H9 (cell line): ENCODE results near the gene RNASE8. TPM values are rescaled to one million over a fixed set of nuclear protein-coding genes. Genes with fewer than 3 reads are reported as not detected.

Experiments used
- DNase-seq: peaks from one replicate; pipeline ENCODE4 v3.0.0-alpha.2; 2017
- H2AFZ ChIP-seq: one replicate; pipeline ENCODE4 v1.6.1; 2013; ENCODE audit warnings: mild to moderate bottlenecking, low read length, control low read depth, moderate library complexity
- H2AK5ac ChIP-seq: 2 replicates; pipeline ENCODE4 v1.6.1; 2013; ENCODE audit warnings: low read length, control low read depth, mixed read lengths; ENCODE audit not compliant: insufficient read length
- H2BK120ac ChIP-seq: one replicate; pipeline ENCODE4 v1.6.1; 2013; ENCODE audit warnings: low read depth, mild to moderate bottlenecking, low read length, control low read depth, inconsistent platforms; ENCODE audit not compliant: poor library complexity, severe bottlenecking
- H2BK12ac ChIP-seq: 2 replicates; pipeline ENCODE4 v1.6.1; 2013; ENCODE audit warnings: low read length, control low read depth, mixed read lengths, low read depth; ENCODE audit not compliant: insufficient read length
- H2BK15ac ChIP-seq: 2 replicates; pipeline ENCODE4 v1.6.1; 2013; ENCODE audit warnings: low read depth, low read length, control low read depth
- H2BK20ac ChIP-seq: one replicate; pipeline ENCODE4 v1.6.1; 2013; ENCODE audit warnings: low read depth, mild to moderate bottlenecking, low read length, control low read depth, inconsistent platforms; ENCODE audit not compliant: poor library complexity, severe bottlenecking
- H2BK5ac ChIP-seq: 2 replicates; pipeline ENCODE4 v1.6.1; 2013; ENCODE audit warnings: low read length, control low read depth, mixed read lengths; ENCODE audit not compliant: insufficient read length
- H3K14ac ChIP-seq: 2 replicates; pipeline ENCODE4 v1.6.1; 2013; ENCODE audit warnings: low read length, control low read depth; ENCODE audit not compliant: insufficient read depth
- H3K18ac ChIP-seq: 2 replicates; pipeline ENCODE4 v1.6.1; 2013; ENCODE audit warnings: low read depth, mild to moderate bottlenecking, mixed read lengths, low read length, control low read depth; ENCODE audit not compliant: insufficient read length
- H3K23ac ChIP-seq: 2 replicates; pipeline ENCODE4 v1.6.1; 2013; ENCODE audit warnings: low read length, control low read depth, mixed read lengths, low read depth; ENCODE audit not compliant: insufficient read length
- H3K23me2 ChIP-seq: 2 replicates; pipeline ENCODE4 v1.6.1; 2013; ENCODE audit warnings: low read depth, mild to moderate bottlenecking, mixed read lengths, low read length, control low read depth; ENCODE audit not compliant: insufficient read length, poor library complexity, severe bottlenecking
- H3K27ac ChIP-seq: 2 replicates; pipeline ENCODE4 v1.5.1; 2013; ENCODE audit warnings: low read length, control low read depth, mixed read lengths, low read depth; ENCODE audit not compliant: insufficient read length
- H3K27me3 ChIP-seq: 2 replicates; pipeline ENCODE4 v1.6.1; 2013; ENCODE audit warnings: low read length, control low read depth, inconsistent platforms; ENCODE audit not compliant: insufficient read depth
- H3K4ac ChIP-seq: 2 replicates; pipeline ENCODE4 v1.6.1; 2013; ENCODE audit warnings: low read depth, mild to moderate bottlenecking, control low read depth, inconsistent platforms, low read length, moderate library complexity
- H3K4me1 ChIP-seq: 2 replicates; pipeline ENCODE4 v1.6.1; 2013; ENCODE audit warnings: low read length, control low read depth, inconsistent platforms; ENCODE audit not compliant: insufficient read depth
- H3K4me2 ChIP-seq: 2 replicates; pipeline ENCODE4 v1.6.1; 2013; ENCODE audit warnings: low read length, control low read depth, mixed read lengths; ENCODE audit not compliant: insufficient read length, insufficient read depth
- H3K56ac ChIP-seq: 2 replicates; pipeline ENCODE4 v1.6.1; 2013; ENCODE audit warnings: low read depth, mild to moderate bottlenecking, mixed read lengths, low read length, control low read depth; ENCODE audit not compliant: insufficient read length
- H3K79me1 ChIP-seq: 2 replicates; pipeline ENCODE4 v1.6.1; 2013; ENCODE audit warnings: low read depth, mild to moderate bottlenecking, moderate library complexity, low read length, control low read depth, inconsistent platforms; ENCODE audit not compliant: insufficient read depth, poor library complexity, severe bottlenecking
- H3K79me2 ChIP-seq: 2 replicates; pipeline ENCODE4 v1.6.1; 2013; ENCODE audit warnings: low read length, control low read depth, inconsistent platforms; ENCODE audit not compliant: insufficient read depth
- H3K9ac ChIP-seq: 2 replicates; pipeline ENCODE4 v1.6.1; 2013; ENCODE audit warnings: low read length, control low read depth, mixed read lengths; ENCODE audit not compliant: insufficient read length; ENCODE audit errors: extremely low read depth
- H3K9me3 ChIP-seq: one replicate; pipeline ENCODE4 v1.6.1; 2013; ENCODE audit warnings: low read depth, low read length, inconsistent platforms; ENCODE audit not compliant: control insufficient read depth
- H3T11ph ChIP-seq: one replicate; pipeline ENCODE4 v1.6.1; 2013; ENCODE audit warnings: mild to moderate bottlenecking, low read length, control low read depth, inconsistent platforms
- H4K20me1 ChIP-seq: one replicate; pipeline ENCODE4 v1.6.1; 2013; ENCODE audit not compliant: control insufficient read depth, insufficient read length, insufficient read depth
- H4K5ac ChIP-seq: 2 replicates; pipeline ENCODE4 v1.6.1; 2013; ENCODE audit warnings: low read depth, mild to moderate bottlenecking, mixed read lengths, low read length, control low read depth; ENCODE audit not compliant: insufficient read length
- H4K8ac ChIP-seq: replicated peaks from 2 replicates; pipeline ENCODE4 v1.6.1; 2013; ENCODE audit warnings: low read length, control low read depth, mixed read lengths, low read depth; ENCODE audit not compliant: insufficient read length
- H4K91ac ChIP-seq: 2 replicates; pipeline ENCODE4 v1.6.1; 2013; ENCODE audit warnings: low read depth, mild to moderate bottlenecking, moderate library complexity, mixed read lengths, low read length, control low read depth; ENCODE audit not compliant: insufficient read length
- H3K27ac Mint-ChIP-seq, 3 experiments: 2 replicates in 2 of 3; 3 replicates in 1 of 3; pipeline ENCODE4 v1.8.0; 2020 to 2021; ENCODE audit warnings: mixed read lengths in 3 of 3, mild to moderate bottlenecking in 1 of 3, moderate library complexity in 1 of 3
- H3K27me3 Mint-ChIP-seq: 2 replicates; pipeline ENCODE4 v1.8.0; 2021; ENCODE audit warnings: low read depth, mild to moderate bottlenecking, moderate library complexity, mixed read lengths
- H3K36me3 Mint-ChIP-seq, 3 experiments: 2 replicates in 2 of 3; 3 replicates in 1 of 3; pipeline ENCODE4 v1.8.0; 2020 to 2021; ENCODE audit warnings: low read depth in 3 of 3, mixed read lengths in 3 of 3; ENCODE audit not compliant: insufficient read depth in 1 of 3
- H3K4me1 Mint-ChIP-seq, 2 experiments: 2 replicates each; pipeline ENCODE4 v1.8.0; 2020; ENCODE audit warnings: mixed read lengths in 2 of 2
- H3K4me3 Mint-ChIP-seq, 2 experiments: 2 replicates in 1 of 2; 3 replicates in 1 of 2; pipeline ENCODE4 v1.8.0; 2020 to 2021; ENCODE audit warnings: mild to moderate bottlenecking in 2 of 2, mixed read lengths in 2 of 2, moderate library complexity in 1 of 2
- H3K9me3 Mint-ChIP-seq, 2 experiments: 2 replicates in 1 of 2; 3 replicates in 1 of 2; pipeline ENCODE4 v1.8.0; 2020; ENCODE audit warnings: mild to moderate bottlenecking in 2 of 2, mixed read lengths in 2 of 2, moderate library complexity in 1 of 2
- CTCF ChIP-seq: fragments of 200-600 bp; sonication (generic); conservative IDR thresholded peaks from 3 replicates; pipeline ENCODE4 v1.8.0; 2021; ENCODE audit warnings: antibody characterized with exemption, mild to moderate bottlenecking
- WGBS: extraction: QIAGEN DNeasy Blood & Tissue Kit; methylation state at CpG from one replicate; pipeline ENCODE4 v1.1.7; 2013; ENCODE audit warnings: missing lambda C conversion rate, low lambda C conversion rate, mixed read lengths; ENCODE audit not compliant: insufficient read length; ENCODE audit errors: extremely low coverage; 5-methylcytosine and 5-hydroxymethylcytosine counted together
- total RNA-seq: library from RNA; stranded (reverse); gene quantifications from 2 replicates; pipeline ENCODE4 v1.2.1, GENCODE V29; 2021

The RNASE8 gene
- total RNA-seq, 1 experiment from 2014 or later = not detected

DNA sequence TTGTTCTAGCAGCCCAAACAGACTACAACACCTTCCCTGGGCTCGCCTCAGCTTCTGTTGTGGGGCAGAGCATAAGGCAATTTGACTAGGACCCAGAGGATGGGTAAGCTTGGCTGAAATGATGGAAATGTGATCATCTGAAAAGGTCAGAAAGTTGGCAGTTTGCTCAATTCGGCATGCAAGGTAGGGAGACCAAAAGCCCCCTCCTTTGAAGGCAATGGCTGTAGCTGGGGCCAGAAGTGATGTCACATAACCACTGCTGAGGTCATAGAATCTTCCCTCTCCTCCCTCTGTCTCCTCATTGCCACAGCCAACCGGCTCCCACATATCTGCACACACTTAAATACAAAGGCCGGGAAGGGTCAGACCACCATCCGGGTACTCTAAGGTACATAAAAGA lies 27.7 kb upstream of the RNASE8 start, which contains the start of gene TPPP2:
TPPP2 (plus strand) TSS at position 301 of the 400 bp plus-strand sequence. CDS start 365 bp downstream, outside the sequence.
- Histone ChIP-seq H3K9ac (no peak within 1 kb of the TSS), H2BK12ac (no peak within 1 kb of the TSS), H3K18ac (no peak within 1 kb of the TSS), H4K91ac (no peak within 1 kb of the TSS), H3K23me2 (peaks cover 4% of the 10 kb centered on the region), H4K20me1 (no peaks in the 10 kb centered on the region), H3K23ac (no peak within 1 kb of the TSS), H2AFZ (no peak within 1 kb of the TSS), H3K4me1 (peaks cover 4% of the 10 kb centered on the region; the same call in 1 of the 2 replicates), H3K9me3 (no peaks in the 10 kb centered on the region), H2AK5ac (no peak within 1 kb of the TSS), H4K8ac (no peak within 1 kb of the TSS), H3K27me3 (no peaks in the 10 kb centered on the region; the same call in 1 of the 2 replicates), H3K79me1 (no peaks in the 10 kb centered on the region), H3K4me2 (no peak within 1 kb of the TSS), H2BK5ac (no peak within 1 kb of the TSS), H3K27ac (no peak within 1 kb of the TSS), H3K4ac (no peak within 1 kb of the TSS), H2BK15ac (no peak within 1 kb of the TSS), H3T11ph (no peak within 1 kb of the TSS), H2BK20ac (no peak within 1 kb of the TSS), H2BK120ac (no peak within 1 kb of the TSS), H3K14ac (no peak within 1 kb of the TSS), H3K56ac (no peak within 1 kb of the TSS), H4K5ac (no peak within 1 kb of the TSS), H3K79me2 (no peaks in the 10 kb centered on the region)
- H3K36me3 Mint-ChIP-seq = no peaks in the 10 kb centered on the region
- H3K4me3 Mint-ChIP-seq = no peak within 1 kb of the TSS
- no peaks in the 10 kb centered on the region for H3K9me3 Mint-ChIP-seq
- H3K27me3 Mint-ChIP-seq = peaks cover 57% of the 10 kb centered on the region
- no peak within 1 kb of the TSS for H3K27ac Mint-ChIP-seq
- H3K4me1 Mint-ChIP-seq = peaks cover 14 to 17% of the 10 kb centered on the region in 2 experiments
- no peak for DNase-seq
- TF ChIP-seq CTCF = no peak
- WGBS = no CpG with 5 or more reads among the region's 5 CpGs
